ENCODE results near the gene DNAJC8.

DNA sequence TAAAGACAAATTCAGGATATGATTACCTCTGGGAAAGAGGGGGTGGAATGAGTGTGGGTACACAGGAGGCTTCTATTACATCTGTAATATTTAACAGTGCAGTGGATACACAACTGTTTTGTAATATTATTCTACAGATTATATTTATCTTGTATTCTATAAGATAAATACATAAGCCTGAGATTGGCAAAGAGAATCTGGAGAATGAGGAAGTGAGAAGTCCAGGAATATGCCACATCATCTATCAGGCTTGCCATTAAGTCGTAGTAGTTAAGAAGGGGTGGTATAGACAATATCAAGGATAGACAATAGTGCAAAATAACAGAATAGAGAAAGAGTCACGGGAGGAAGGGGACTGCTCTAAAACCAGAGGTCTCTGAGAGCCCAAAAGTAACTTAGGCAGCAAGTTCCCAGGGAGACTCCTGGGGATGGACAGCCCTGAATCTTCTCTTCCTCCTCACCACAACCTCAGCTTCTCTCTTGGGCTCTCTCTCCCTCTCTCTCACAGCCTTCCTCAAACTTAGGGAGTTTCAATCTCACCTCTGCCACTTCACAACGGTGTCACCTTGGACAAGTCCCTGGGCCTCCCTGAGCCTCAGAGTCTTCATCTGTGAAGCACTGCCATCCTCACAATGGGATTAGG lies 42.4 kb downstream of the DNAJC8 start:
- TF ChIP-seq ISL1 (CRISPR knock-in tag; IDR thresholded peaks at IDR 0.05): no peak
- TF ChIP-seq, protein P1, sequence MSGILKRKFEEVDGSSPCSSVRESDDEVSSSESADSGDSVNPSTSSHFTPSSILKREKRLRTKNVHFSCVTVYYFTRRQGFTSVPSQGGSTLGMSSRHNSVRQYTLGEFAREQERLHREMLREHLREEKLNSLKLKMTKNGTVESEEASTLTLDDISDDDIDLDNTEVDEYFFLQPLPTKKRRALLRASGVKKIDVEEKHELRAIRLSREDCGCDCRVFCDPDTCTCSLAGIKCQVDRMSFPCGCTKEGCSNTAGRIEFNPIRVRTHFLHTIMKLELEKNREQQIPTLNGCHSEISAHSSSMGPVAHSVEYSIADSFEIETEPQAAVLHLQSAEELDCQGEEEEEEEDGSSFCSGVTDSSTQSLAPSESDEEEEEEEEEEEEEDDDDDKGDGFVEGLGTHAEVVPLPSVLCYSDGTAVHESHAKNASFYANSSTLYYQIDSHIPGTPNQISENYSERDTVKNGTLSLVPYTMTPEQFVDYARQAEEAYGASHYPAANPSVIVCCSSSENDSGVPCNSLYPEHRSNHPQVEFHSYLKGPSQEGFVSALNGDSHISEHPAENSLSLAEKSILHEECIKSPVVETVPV (CRISPR knock-in tag; IDR thresholded peaks at IDR 0.05): no peak
- TF ChIP-seq, protein P2, sequence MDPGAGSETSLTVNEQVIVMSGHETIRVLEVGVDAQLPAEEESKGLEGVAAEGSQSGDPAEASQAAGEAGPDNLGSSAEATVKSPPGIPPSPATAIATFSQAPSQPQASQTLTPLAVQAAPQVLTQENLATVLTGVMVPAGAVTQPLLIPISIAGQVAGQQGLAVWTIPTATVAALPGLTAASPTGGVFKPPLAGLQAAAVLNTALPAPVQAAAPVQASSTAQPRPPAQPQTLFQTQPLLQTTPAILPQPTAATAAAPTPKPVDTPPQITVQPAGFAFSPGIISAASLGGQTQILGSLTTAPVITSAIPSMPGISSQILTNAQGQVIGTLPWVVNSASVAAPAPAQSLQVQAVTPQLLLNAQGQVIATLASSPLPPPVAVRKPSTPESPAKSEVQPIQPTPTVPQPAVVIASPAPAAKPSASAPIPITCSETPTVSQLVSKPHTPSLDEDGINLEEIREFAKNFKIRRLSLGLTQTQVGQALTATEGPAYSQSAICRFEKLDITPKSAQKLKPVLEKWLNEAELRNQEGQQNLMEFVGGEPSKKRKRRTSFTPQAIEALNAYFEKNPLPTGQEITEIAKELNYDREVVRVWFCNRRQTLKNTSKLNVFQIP (CRISPR knock-in tag; IDR thresholded peaks at IDR 0.05; ENCODE audit: borderline replicate concordance, low read depth): no peak
- TF ChIP-seq ZFP30 (CRISPR knock-in tag; IDR thresholded peaks at IDR 0.05): no peak
- no peak for TF ChIP-seq ZNF70 (CRISPR knock-in tag; IDR thresholded peaks at IDR 0.05)
- TF ChIP-seq, protein P3, sequence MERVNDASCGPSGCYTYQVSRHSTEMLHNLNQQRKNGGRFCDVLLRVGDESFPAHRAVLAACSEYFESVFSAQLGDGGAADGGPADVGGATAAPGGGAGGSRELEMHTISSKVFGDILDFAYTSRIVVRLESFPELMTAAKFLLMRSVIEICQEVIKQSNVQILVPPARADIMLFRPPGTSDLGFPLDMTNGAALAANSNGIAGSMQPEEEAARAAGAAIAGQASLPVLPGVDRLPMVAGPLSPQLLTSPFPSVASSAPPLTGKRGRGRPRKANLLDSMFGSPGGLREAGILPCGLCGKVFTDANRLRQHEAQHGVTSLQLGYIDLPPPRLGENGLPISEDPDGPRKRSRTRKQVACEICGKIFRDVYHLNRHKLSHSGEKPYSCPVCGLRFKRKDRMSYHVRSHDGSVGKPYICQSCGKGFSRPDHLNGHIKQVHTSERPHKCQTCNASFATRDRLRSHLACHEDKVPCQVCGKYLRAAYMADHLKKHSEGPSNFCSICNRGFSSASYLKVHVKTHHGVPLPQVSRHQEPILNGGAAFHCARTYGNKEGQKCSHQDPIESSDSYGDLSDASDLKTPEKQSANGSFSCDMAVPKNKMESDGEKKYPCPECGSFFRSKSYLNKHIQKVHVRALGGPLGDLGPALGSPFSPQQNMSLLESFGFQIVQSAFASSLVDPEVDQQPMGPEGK (CRISPR knock-in tag; IDR thresholded peaks at IDR 0.05; ENCODE audit: borderline replicate concordance): no peak
- TF ChIP-seq RARB (CRISPR knock-in tag; IDR thresholded peaks at IDR 0.05): no peak
- no peak for TF ChIP-seq GLIS3 (CRISPR knock-in tag; IDR thresholded peaks at IDR 0.05)
- no peak for TF ChIP-seq TCF4 (CRISPR knock-in tag; IDR thresholded peaks at IDR 0.05; ENCODE audit: borderline replicate concordance)
- no peak for TF ChIP-seq ARNTL (CRISPR knock-in tag; IDR thresholded peaks at IDR 0.05; ENCODE audit: borderline replicate concordance, low read depth)
- TF ChIP-seq ZC3H10 (CRISPR knock-in tag; IDR thresholded peaks at IDR 0.05): no peak
- TF ChIP-seq ESRRG (CRISPR knock-in tag; IDR thresholded peaks at IDR 0.05): no peak
- TF ChIP-seq BACH2 (CRISPR knock-in tag; IDR thresholded peaks at IDR 0.05; ENCODE audit: borderline replicate concordance): no peak

All from SK-N-SH treated with all-trans-retinoic acid at 6 μM for 48 hours (cell line).